ENCODE measurements around the gene LRCH2.

DNA sequence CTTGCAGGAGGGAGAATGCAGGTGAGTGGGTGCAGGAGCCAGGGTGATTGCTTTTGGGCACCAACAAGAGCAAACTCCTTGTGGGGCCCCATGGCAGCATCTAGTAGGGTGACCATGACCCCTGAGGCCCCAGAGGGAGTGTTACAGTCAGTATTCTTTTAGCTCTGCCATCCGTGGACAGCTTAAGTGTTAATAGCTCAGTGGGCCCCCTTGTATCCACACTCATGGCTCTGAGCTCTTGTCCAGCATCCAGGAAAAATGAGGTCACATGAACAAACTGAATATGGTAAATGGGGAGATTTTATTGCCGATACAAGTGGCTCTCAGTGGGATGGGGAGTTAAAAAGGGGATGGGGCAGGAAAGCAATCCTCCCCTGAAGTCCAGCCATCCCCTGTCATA, 27.3 kb upstream of the LRCH2 start:
- TF ChIP-seq POLR2AphosphoS5 (IDR thresholded peaks at IDR 0.05) (no peak), POLR2A (IDR thresholded peaks at IDR 0.05) (no peak)
- TF ChIP-seq, protein P1, sequence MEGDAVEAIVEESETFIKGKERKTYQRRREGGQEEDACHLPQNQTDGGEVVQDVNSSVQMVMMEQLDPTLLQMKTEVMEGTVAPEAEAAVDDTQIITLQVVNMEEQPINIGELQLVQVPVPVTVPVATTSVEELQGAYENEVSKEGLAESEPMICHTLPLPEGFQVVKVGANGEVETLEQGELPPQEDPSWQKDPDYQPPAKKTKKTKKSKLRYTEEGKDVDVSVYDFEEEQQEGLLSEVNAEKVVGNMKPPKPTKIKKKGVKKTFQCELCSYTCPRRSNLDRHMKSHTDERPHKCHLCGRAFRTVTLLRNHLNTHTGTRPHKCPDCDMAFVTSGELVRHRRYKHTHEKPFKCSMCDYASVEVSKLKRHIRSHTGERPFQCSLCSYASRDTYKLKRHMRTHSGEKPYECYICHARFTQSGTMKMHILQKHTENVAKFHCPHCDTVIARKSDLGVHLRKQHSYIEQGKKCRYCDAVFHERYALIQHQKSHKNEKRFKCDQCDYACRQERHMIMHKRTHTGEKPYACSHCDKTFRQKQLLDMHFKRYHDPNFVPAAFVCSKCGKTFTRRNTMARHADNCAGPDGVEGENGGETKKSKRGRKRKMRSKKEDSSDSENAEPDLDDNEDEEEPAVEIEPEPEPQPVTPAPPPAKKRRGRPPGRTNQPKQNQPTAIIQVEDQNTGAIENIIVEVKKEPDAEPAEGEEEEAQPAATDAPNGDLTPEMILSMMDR (IDR thresholded peaks at IDR 0.05): no peak

Measured in breast epithelium (tissue), 3 donors.